22Rv1 (cell line): ENCODE measurements around the gene TMEM176A.

Experiments used
- H3K27ac ChIP-seq: fragments of 450-650 bp; 2 replicates; pipeline ENCODE4 v1.5.1; 2017
- CTCF ChIP-seq: fragments of 450-650 bp; IDR thresholded peaks from 2 replicates; pipeline ENCODE4 v1.5.1; 2017; ENCODE audit warnings: mild to moderate bottlenecking
- ZFX ChIP-seq: fragments of 450-650 bp; IDR thresholded peaks from 2 replicates; pipeline ENCODE4 v1.6.1; 2017; ENCODE audit warnings: antibody characterized with exemption, borderline replicate concordance

Gene TMEM176A

GRCh38 chr7:150842716-150843115 lies 42.1 kb downstream of the TMEM176A start:
- no peak overlapping the region for H3K27ac ChIP-seq
- no peak for TF ChIP-seq CTCF
- no peak for TF ChIP-seq ZFX

GRCh38 chr7:150845421-150845861 lies 44.9 kb downstream of the TMEM176A start:
- no peak overlapping the region for H3K27ac ChIP-seq
- no peak for TF ChIP-seq ZFX
- TF ChIP-seq CTCF, result no peak

- no peak overlapping the region for H3K27ac ChIP-seq
- no peak for TF ChIP-seq CTCF
- no peak for TF ChIP-seq ZFX
These were observed 45.9 kb downstream of the TMEM176A start for GRCh38 chr7:150846291-150847115.

- no peak for TF ChIP-seq CTCF
- no peak for TF ChIP-seq ZFX
- no peak overlapping the region for H3K27ac ChIP-seq
These were observed 47.0 kb downstream of the TMEM176A start for GRCh38 chr7:150847536-150847935.

- TF ChIP-seq CTCF (no peak), ZFX (no peak)
- H3K27ac ChIP-seq, result no peak overlapping the region
These were observed 47.5 kb downstream of the TMEM176A start for GRCh38 chr7:150848111-150848510.

GRCh38 chr7:150848561-150849115 lies 48.1 kb downstream of the TMEM176A start:
- H3K27ac ChIP-seq, result no peak overlapping the region
- TF ChIP-seq CTCF (no peak), ZFX (no peak)

- TF ChIP-seq CTCF (no peak), ZFX (no peak)
- no peak overlapping the region for H3K27ac ChIP-seq
These were observed 48.7 kb downstream of the TMEM176A start for GRCh38 chr7:150849204-150849775.
